Gastrocnemius medialis (tissue), 4 donors: ENCODE results near the gene DTNBP1. TPM values are rescaled to one million over a fixed set of nuclear protein-coding genes. Genes with fewer than 3 reads are reported as not detected.

Source experiments
- ATAC-seq, 2 donors: fragments of 150-250 bp; one replicate each; pipeline ENCODE4 v1.9.1; 2016
- DNase-seq, 2 donors: peaks; one replicate each; pipeline ENCODE4 v3.0.0-alpha.2; 2019
- H3K27ac ChIP-seq, 4 donors: fragments of 200-600 bp; sonication (generic); 1 replicate in 1 of 4; 2 replicates in 3 of 4; pipeline ENCODE4 v1.5.1; 2016 to 2018; ENCODE audit warnings: mild to moderate bottlenecking in 2 of 4, moderate library complexity in 1 of 4
- H3K27me3 ChIP-seq, 3 donors: fragments of 200-600 bp; sonication (generic) in 2 of 3; 1 replicate in 1 of 3; 2 replicates in 2 of 3; pipeline versions ENCODE4 v1.5.1 to v1.6.0; 2016 to 2019; ENCODE audit warnings: mild to moderate bottlenecking in 1 of 3, moderate library complexity in 1 of 3
- H3K36me3 ChIP-seq, 2 donors: fragments of 200-600 bp; sonication (generic) in 1 of 2; one replicate each; pipeline ENCODE4 v1.5.1; 2017 to 2018
- H3K4me1 ChIP-seq, 2 donors: fragments of 200-600 bp; sonication (generic) in 1 of 2; one replicate each; pipeline ENCODE4 v1.5.1; 2016 to 2017; ENCODE audit warnings: mild to moderate bottlenecking in 2 of 2
- H3K4me3 ChIP-seq, 4 donors: fragments of 200-600 bp; sonication (generic) in 3 of 4; 1 replicate in 1 of 4; 2 replicates in 3 of 4; pipeline ENCODE4 v1.5.1; 2016 to 2019; ENCODE audit warnings: mild to moderate bottlenecking in 2 of 4
- H3K9me3 ChIP-seq, 3 donors: fragments of 200-600 bp; sonication (generic) in 2 of 3; 1 replicate in 1 of 3; 2 replicates in 2 of 3; pipeline ENCODE4 v1.5.1; 2016 to 2019
- CTCF ChIP-seq, 5 experiments: fragments of 450-650 bp in 3 of 5; fragments of 200-600 bp in 2 of 5; sonication (generic) in 2 of 5; IDR thresholded peaks in 4 of 5; conservative IDR thresholded peaks in 1 of 5; 1 replicate in 4 of 5; 2 replicates in 1 of 5; pipeline ENCODE4 v1.5.1; 2016 to 2019; ENCODE audit warnings: antibody characterized with exemption in 5 of 5, mild to moderate bottlenecking in 3 of 5, moderate library complexity in 3 of 5
- POLR2A ChIP-seq, 2 donors: fragments of 450-650 bp; IDR thresholded peaks; one replicate each; pipeline ENCODE4 v1.6.1; 2017; ENCODE audit warnings: antibody characterized with exemption in 2 of 2, mild to moderate bottlenecking in 2 of 2, moderate library complexity in 2 of 2
- in situ Hi-C, 4 donors: fragments of 200-750 bp; cut with MboI; loops; one replicate each; pipeline versions ENCODE4 v1.15.0 to v1.8.0; 2017; ENCODE audit warnings: low sequenced_read_pairs in 4 of 4
- intact Hi-C: fragments of 100-400 bp; cut with DNase I; formaldehyde crosslinking; loops from one replicate; pipeline ENCODE4 v1.15.1; 2023; ENCODE audit warnings: low total_unique reads
- total RNA-seq, 4 donors: library from RNA; depleted of rRNA; stranded (reverse); fragments of >200 nt; gene quantifications; one replicate each; pipeline versions ENCODE4 v1.1.0 to v1.2.3, GENCODE V29; 2016

Gene DTNBP1
- total RNA-seq, 4 donors from 2014 or later = 5.2 to 33.5 (median 12.5) TPM

- ATAC-seq (no peak), DNase-seq (no peak)
- H3K4me3 ChIP-seq = no peak overlapping the region
- H3K27ac ChIP-seq = peak overlapping the region in 1 of 4 donors; percentile 92
- intact Hi-C loops = no loop called here
- no peaks in the 10 kb centered on the region for H3K27me3 ChIP-seq
- H3K36me3 ChIP-seq = peaks cover 0 to 20% of the 10 kb centered on the region in 2 donors
- no peaks in the 10 kb centered on the region for H3K9me3 ChIP-seq
- peaks cover 44 to 45% of the 10 kb centered on the region in 2 donors for H3K4me1 ChIP-seq
- no peak for TF ChIP-seq POLR2A (IDR thresholded peaks at IDR 0.05)
- no peak for TF ChIP-seq CTCF (IDR thresholded peaks at IDR 0.05 in 4 of 5, conservative IDR thresholded peaks at IDR 0.05 in 1 of 5)
- in situ Hi-C loops = loop anchor here in 1 of 4 donors (25.0 kb wide), 1 partner anchor 112 kb away; no protein-coding TSS in a partner anchor
Observed at GRCh38 chr6:15500078-15500740, 162.6 kb downstream of the DTNBP1 start.

GRCh38 chr6:15499591-15499990 lies 163.2 kb downstream of the DTNBP1 start:
- no peak for ATAC-seq

GRCh38 chr6:15499125-15499524 lies 163.7 kb downstream of the DTNBP1 start:
- peaks cover 41 to 43% of the 10 kb centered on the region in 2 donors for H3K4me1 ChIP-seq
- no peak for DNase-seq
- intact Hi-C loops = loop anchor here (5.0 to 10.0 kb wide), 2 partner anchors 434 to 612 kb away; no protein-coding TSS in a partner anchor
- peaks cover 0 to 20% of the 10 kb centered on the region in 2 donors for H3K36me3 ChIP-seq
- no peaks in the 10 kb centered on the region for H3K27me3 ChIP-seq
- ATAC-seq = no peak
- no peaks in the 10 kb centered on the region for H3K9me3 ChIP-seq
- in situ Hi-C loops = loop anchor here in 2 of 4 donors (25.0 kb wide), 3 partner anchors 237 to 1287 kb away; no protein-coding TSS in a partner anchor
- H3K4me3 ChIP-seq = no peak overlapping the region
- TF ChIP-seq CTCF (IDR thresholded peaks at IDR 0.05 in 4 of 5, conservative IDR thresholded peaks at IDR 0.05 in 1 of 5) (no peak), POLR2A (IDR thresholded peaks at IDR 0.05) (no peak)
- peak overlapping the region in 2 of 4 donors; percentile 30 to 87 for H3K27ac ChIP-seq

More at GRCh38 chr6:15499591-15499990, 163.2 kb downstream of the DTNBP1 start:
- in situ Hi-C loops = loop anchor here in 2 of 4 donors (25.0 kb wide), 3 partner anchors 237 to 1287 kb away; no protein-coding TSS in a partner anchor
- Histone ChIP-seq H3K4me3 (no peak overlapping the region), H3K9me3 (no peaks in the 10 kb centered on the region), H3K27me3 (no peaks in the 10 kb centered on the region), H3K27ac (peak overlapping the region in 2 of 4 donors; percentile 30 to 87), H3K36me3 (peaks cover 0 to 20% of the 10 kb centered on the region in 2 donors), H3K4me1 (peaks cover 44 to 45% of the 10 kb centered on the region in 2 donors)
- intact Hi-C loops = loop anchor here (5.0 to 10.0 kb wide), 2 partner anchors 435 to 612 kb away; no protein-coding TSS in a partner anchor
- TF ChIP-seq POLR2A (IDR thresholded peaks at IDR 0.05) (no peak), CTCF (IDR thresholded peaks at IDR 0.05 in 4 of 5, conservative IDR thresholded peaks at IDR 0.05 in 1 of 5) (no peak)
- DNase-seq = no peak

GRCh38 chr6:15498640-15499039 lies 164.2 kb downstream of the DTNBP1 start:
- peak in 1 of 2 donors; percentile 63 for DNase-seq
- no peak for ATAC-seq
- Histone ChIP-seq H3K9me3 (no peaks in the 10 kb centered on the region), H3K36me3 (peaks cover 0 to 20% of the 10 kb centered on the region in 2 donors), H3K4me3 (no peak overlapping the region), H3K27me3 (no peaks in the 10 kb centered on the region), H3K4me1 (peaks cover 37 to 38% of the 10 kb centered on the region in 2 donors), H3K27ac (peak overlapping the region in 2 of 4 donors; percentile 50 to 87)
- intact Hi-C loops (loop anchor here (5.0 to 10.0 kb wide), 2 partner anchors 434 to 611 kb away; no protein-coding TSS in a partner anchor), in situ Hi-C loops (loop anchor here in 2 of 4 donors (25.0 kb wide), 3 partner anchors 236 to 1286 kb away; no protein-coding TSS in a partner anchor)
- no peak for TF ChIP-seq CTCF (IDR thresholded peaks at IDR 0.05 in 4 of 5, conservative IDR thresholded peaks at IDR 0.05 in 1 of 5)
- TF ChIP-seq POLR2A (IDR thresholded peaks at IDR 0.05) = no peak
